A673 (cell line): ENCODE results near the gene CYP4F3. TPM values are rescaled to one million over a fixed set of nuclear protein-coding genes. Genes with fewer than 3 reads are reported as not detected.

Experiments used
- BruUV-seq: library from RNA; stranded (reverse); fragments of 400-500 nt; replicated peaks from 2 replicates; lab custom pipeline; 2021; lab: Mats Ljungman, UMichigan
- CTCF ChIA-PET: fragments of 300-600 bp; sonication (Branson Sonifier 250); formaldehyde crosslinking; loops from one replicate; lab custom pipeline; 2022; ENCODE audit warnings: antibody characterized with exemption; lab: Charles Lee
- POLR2A ChIA-PET: fragments of 300-600 bp; sonication (Branson Sonifier 250); formaldehyde crosslinking; loops from one replicate; lab custom pipeline; 2022; ENCODE audit warnings: antibody characterized with exemption; ENCODE audit not compliant: low non-redundant PET; lab: Charles Lee
- DNase-seq: peaks from one replicate; pipeline ENCODE4 v3.0.0-alpha.2; 2015; ENCODE audit warnings: low spot score
- H3K27ac ChIP-seq: fragments of 200-600 bp; sonication (generic); 2 replicates; pipeline ENCODE4 v1.5.1; 2016; ENCODE audit warnings: mixed run types, low read depth, mild to moderate bottlenecking, mixed read lengths, antibody characterized with exemption, low read length; ENCODE audit not compliant: poor library complexity, severe bottlenecking
- H3K27me3 ChIP-seq: fragments of 200-600 bp; sonication (generic); replicated peaks from 2 replicates; pipeline ENCODE4 v1.6.1; 2017; ENCODE audit warnings: mixed run types, low read depth, mild to moderate bottlenecking, mixed read lengths, antibody characterized with exemption, low read length; ENCODE audit not compliant: insufficient read depth, poor library complexity
- H3K36me3 ChIP-seq: fragments of 200-600 bp; sonication (generic); 2 replicates; pipeline ENCODE4 v1.6.1; 2016; ENCODE audit warnings: mixed run types, mild to moderate bottlenecking, mixed read lengths, antibody characterized with exemption, low read length; ENCODE audit not compliant: insufficient read depth, poor library complexity, severe bottlenecking
- H3K4me1 ChIP-seq: fragments of 200-600 bp; sonication (generic); 2 replicates; pipeline ENCODE4 v1.6.1; 2017; ENCODE audit warnings: mixed run types, mild to moderate bottlenecking, mixed read lengths, antibody characterized with exemption, low read length; ENCODE audit not compliant: insufficient read depth, poor library complexity, severe bottlenecking
- H3K4me3 ChIP-seq: fragments of 200-600 bp; sonication (generic); 2 replicates; pipeline ENCODE4 v1.5.1; 2016; ENCODE audit warnings: low read depth, mixed run types, mild to moderate bottlenecking, mixed read lengths, low read length; ENCODE audit not compliant: poor library complexity, severe bottlenecking
- H3K9me3 ChIP-seq: fragments of 200-600 bp; sonication (generic); 2 replicates; pipeline ENCODE4 v1.6.1; 2016; ENCODE audit warnings: mixed run types, low read depth, mild to moderate bottlenecking, mixed read lengths, antibody characterized with exemption, low read length; ENCODE audit not compliant: poor library complexity, severe bottlenecking
- EZH2 ChIP-seq: fragments of 200-600 bp; sonication (generic); IDR thresholded peaks from 2 replicates; pipeline ENCODE4 v1.6.1; 2017; ENCODE audit warnings: borderline replicate concordance, low read depth, mild to moderate bottlenecking, mixed read lengths, antibody characterized with exemption, low read length; ENCODE audit not compliant: poor library complexity, severe bottlenecking
- intact Hi-C: fragments of 100-400 bp; cut with micrococcal nuclease; formaldehyde crosslinking; loops from one replicate; pipeline ENCODE4 v1.10.0; 2022; ENCODE audit not compliant: unreplicated experiment
- total RNA-seq: library from RNA; stranded (reverse); gene quantifications from 2 replicates; pipeline ENCODE4 v1.2.3, GENCODE V29; 2021
- TF ChIP-seq, protein P1 (sequence below): fragments of 300-800, 200-600 bp; sonication (generic); conservative IDR thresholded peaks from 2 replicates; pipeline ENCODE4 v1.5.1; 2017; ENCODE audit warnings: low read depth, mild to moderate bottlenecking, antibody characterized with exemption, low read length, moderate library complexity, mixed read lengths

CYP4F3 gene
- total RNA-seq, 1 experiment from 2014 or later: not detected

DNA sequence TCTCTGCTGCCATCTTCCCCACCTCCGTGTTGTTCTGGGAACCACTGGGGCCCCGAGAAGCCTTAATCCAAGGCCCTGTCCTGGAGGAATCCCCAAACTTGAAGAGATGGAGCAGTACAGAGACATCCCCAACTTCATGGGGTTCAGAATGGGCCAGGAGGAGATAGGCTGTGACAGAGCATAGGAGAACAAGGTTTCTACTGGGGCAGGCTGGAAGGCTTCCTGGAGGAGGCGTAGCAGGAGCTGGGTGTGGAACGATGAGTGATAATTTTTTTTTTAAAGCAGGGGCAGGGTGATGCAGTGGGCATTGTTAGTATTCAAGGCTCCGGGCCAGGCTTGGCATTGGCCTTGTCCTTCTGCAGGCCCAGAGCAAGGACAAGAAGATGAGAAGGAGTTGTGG is 22.4 kb upstream of the CYP4F3 start:
- no peaks in the 10 kb centered on the region for H3K9me3 ChIP-seq
- no peaks in the 10 kb centered on the region for H3K36me3 ChIP-seq
- no peaks in the 10 kb centered on the region for H3K4me1 ChIP-seq
- POLR2A ChIA-PET: interaction anchor here (0.6 kb wide), 1 partner anchor 104 kb away, joined by 3 read pairs; no protein-coding TSS in a partner anchor
- no peak for TF ChIP-seq EZH2
- TF ChIP-seq, protein P1, sequence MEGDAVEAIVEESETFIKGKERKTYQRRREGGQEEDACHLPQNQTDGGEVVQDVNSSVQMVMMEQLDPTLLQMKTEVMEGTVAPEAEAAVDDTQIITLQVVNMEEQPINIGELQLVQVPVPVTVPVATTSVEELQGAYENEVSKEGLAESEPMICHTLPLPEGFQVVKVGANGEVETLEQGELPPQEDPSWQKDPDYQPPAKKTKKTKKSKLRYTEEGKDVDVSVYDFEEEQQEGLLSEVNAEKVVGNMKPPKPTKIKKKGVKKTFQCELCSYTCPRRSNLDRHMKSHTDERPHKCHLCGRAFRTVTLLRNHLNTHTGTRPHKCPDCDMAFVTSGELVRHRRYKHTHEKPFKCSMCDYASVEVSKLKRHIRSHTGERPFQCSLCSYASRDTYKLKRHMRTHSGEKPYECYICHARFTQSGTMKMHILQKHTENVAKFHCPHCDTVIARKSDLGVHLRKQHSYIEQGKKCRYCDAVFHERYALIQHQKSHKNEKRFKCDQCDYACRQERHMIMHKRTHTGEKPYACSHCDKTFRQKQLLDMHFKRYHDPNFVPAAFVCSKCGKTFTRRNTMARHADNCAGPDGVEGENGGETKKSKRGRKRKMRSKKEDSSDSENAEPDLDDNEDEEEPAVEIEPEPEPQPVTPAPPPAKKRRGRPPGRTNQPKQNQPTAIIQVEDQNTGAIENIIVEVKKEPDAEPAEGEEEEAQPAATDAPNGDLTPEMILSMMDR: no peak
- DNase-seq: no peak
- BruUV-seq: no TSS peak
- no peak overlapping the region for H3K4me3 ChIP-seq
- no peak overlapping the region for H3K27ac ChIP-seq
- intact Hi-C loops: no loop called here
- no peaks in the 10 kb centered on the region for H3K27me3 ChIP-seq
- CTCF ChIA-PET: no interaction called here

DNA sequence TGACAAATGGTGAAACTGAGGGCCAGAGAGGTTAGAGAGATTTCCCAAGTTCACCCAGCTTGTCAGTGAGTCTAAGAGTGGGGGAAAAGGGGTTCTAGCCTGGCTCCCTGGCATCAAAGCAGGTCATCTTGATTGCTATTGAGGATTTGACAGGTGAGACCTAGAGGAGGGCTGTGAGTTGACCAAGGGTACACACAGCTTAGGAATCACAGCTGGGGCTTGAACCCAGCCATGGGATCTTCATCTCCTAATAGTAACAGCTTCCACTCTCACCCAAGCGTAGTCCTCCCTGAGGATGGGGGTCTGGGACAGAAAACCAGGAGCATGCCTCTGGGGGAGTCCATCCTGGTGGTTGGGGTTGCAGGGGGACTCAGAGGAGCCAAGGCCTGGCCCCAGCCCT is 18.9 kb upstream of the CYP4F3 start:
- Histone ChIP-seq H3K4me1 (no peaks in the 10 kb centered on the region), H3K36me3 (no peaks in the 10 kb centered on the region), H3K27ac (no peak overlapping the region), H3K4me3 (no peak overlapping the region), H3K9me3 (no peaks in the 10 kb centered on the region), H3K27me3 (no peaks in the 10 kb centered on the region)
- TF ChIP-seq, protein P1: no peak
- TF ChIP-seq EZH2: no peak
- ChIA-PET POLR2A (no interaction called here), CTCF (no interaction called here)
- no TSS peak for BruUV-seq
- intact Hi-C loops: loop anchor here (10.0 kb wide), 1 partner anchor 763 kb away; no protein-coding TSS in a partner anchor
- DNase-seq: no peak

DNA sequence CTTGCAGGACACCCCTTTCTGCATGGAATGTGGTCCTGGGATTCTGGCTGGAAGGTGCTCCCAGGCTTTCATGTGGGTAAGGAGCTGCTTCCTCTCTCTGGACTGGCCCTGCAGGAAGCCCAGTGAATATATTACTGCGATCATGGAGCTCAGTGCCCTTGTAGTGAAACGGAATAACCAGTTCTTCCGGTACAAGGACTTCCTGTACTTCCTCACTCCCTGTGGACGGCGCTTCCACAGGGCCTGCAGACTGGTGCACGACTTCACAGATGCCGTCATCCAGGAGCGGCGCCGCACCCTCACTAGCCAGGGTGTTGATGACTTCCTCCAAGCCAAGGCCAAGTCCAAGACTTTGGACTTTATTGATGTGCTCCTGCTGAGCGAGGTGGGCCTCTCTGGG is 17.7 kb upstream of the CYP4F3 start:
- no peaks in the 10 kb centered on the region for H3K36me3 ChIP-seq

More for the DNA sequence above, 17.7 kb upstream of the CYP4F3 start:
- Histone ChIP-seq H3K27ac (no peak overlapping the region), H3K4me3 (no peak overlapping the region), H3K4me1 (no peaks in the 10 kb centered on the region), H3K27me3 (no peaks in the 10 kb centered on the region), H3K9me3 (no peaks in the 10 kb centered on the region)
- intact Hi-C loops: loop anchor here (10.0 kb wide), 1 partner anchor 762 kb away; no protein-coding TSS in a partner anchor
- ChIA-PET POLR2A (no interaction called here), CTCF (no interaction called here)
- TF ChIP-seq EZH2: no peak
- TF ChIP-seq, protein P1: no peak
- DNase-seq: no peak
- no TSS peak for BruUV-seq
